ENCODE measurements around the gene C9orf78.

C9orf78 gene

GRCh38 chr9:129835128-129835859, at the start of gene C9orf78, which contains the start of gene USP20:
TSS of gene C9orf78 (minus strand) at chr9:129835275. CDS start at chr9:129835221, 54 bp downstream.
TSS of gene USP20 (plus strand) at chr9:129835458. CDS start at chr9:129852556, 17,098 bp downstream.
- in situ Hi-C loops (cut with MboI; ENCODE audit: low sequenced_read_pairs) = no loop called here

DNA sequence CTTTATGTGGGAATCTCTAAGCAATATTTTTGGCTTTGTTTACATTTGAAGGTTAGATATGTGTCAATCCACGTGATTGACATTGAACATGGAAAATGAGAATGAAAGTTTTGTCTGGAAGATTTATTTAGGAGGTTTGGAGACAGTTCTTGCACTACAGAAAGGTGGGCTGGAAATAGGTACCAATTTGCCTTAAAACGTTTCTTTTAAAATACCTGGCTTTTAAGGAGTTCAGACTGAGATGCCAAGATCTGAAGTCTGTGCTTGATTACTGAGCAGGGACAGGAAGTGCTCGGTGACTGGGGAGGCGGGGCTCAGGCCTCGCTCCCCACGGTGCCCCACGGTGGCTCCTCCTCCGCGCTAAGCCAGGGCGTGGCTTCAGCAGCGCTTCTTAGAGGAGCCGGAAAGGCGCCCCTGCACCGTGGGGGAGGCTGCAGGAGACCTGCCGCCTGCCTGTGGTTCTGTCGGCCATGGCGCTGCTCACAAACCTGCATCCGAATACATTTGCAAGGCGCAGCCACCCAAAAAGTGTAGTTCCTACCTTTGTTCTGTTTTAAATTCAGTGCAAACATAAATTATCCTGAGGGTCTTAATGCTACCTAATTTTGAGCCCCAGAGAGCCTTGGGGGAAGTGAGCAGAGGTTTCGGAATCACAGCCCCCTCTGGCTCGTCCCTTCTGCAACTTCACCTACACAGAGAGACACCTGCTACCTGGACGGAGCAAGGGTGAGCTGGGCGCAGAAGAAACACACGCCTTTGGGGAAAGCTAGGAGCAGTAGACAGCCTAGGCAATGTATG, 49.3 kb upstream of the C9orf78 start:
- in situ Hi-C loops (cut with MboI; ENCODE audit: low sequenced_read_pairs) = no loop called here

DNA sequence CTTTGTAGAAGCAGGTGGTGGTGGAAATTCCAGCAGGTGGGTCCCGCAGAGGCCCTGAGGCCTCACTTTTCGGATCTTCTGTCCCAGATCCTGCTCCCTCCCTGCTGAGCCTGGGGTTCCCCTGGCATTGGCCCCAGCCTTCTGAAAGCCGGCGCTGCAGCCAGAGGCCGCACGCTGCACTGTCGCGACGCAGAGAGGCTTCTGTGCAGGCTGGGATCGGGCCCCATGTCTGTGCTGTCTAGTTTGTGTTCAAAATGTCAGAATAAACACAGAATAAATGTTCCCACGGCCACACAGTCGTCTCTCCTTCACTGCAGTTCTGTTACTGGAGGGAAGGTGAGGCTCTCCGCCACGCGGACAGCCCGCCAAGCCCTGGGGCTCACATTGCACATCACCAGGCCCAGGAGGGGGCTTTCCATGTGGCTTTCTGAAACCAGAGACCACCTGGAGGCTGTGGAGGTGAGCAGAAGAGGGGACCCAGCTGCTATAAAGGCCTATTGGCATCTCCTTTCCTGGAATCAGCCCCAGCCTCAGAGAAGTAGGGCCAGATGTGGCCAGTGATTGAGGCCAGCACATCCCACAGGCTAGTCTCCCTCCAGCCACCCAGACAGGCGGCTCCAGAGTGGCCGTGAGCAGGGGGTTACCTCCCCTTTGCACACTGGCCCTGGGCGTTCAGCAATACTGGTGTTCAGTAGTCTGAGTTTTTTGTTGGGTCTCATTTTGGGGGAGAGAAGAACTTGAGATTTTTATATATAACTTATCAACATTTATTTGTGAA, 46.7 kb upstream of the C9orf78 start:
- in situ Hi-C loops (cut with MboI; ENCODE audit: low sequenced_read_pairs) = no loop called here

DNA sequence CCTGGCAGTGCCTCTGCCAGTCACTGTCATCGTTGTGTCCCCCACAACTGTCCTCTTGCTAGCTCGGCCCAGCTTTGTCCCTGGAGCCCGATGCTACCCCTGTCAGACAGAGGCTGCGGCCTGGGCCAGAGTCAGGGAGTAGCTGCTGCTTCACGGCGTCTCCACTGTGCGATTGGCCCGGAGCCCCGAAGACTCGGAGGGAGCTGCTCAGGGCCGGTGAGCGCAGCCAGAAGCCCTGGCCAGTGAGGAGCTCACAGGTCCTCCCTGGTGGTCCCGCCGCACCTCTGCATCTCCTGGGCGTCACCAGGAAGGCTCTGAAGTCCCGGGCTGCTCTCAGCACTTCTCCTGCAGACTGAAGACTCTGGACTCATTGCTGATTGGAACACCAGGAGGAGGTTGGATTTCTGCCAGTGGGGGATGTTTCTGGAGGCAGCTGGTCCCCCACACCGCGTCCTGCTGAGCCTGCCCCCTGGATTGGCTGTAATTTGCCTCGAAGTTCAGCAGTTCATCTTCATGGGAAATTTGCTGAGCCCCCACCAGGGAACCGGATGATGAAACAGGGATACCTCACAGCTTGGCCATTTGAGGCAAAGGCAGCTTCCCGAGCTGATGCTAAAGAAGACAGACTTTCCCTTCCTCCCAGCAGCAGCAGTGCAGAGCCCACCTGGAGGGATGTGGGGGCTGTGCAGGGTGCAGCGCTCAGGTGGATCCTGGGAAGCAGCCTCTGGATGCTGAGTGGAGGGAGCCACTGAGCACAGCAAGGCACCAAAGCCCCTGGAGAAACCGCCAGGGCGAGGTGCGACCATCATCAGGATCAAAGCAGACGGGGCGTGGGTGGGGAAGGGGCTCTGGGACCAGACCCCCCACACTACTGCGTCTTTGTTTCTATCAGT, 45.8 kb upstream of the C9orf78 start:
- in situ Hi-C loops (cut with MboI; ENCODE audit: low sequenced_read_pairs) = no loop called here

GRCh38 chr9:129879991-129880653, 45.0 kb upstream of the C9orf78 start:
- in situ Hi-C loops (cut with MboI; ENCODE audit: low sequenced_read_pairs) = no loop called here

- in situ Hi-C loops (cut with MboI; ENCODE audit: low sequenced_read_pairs) = no loop called here
Measured at GRCh38 chr9:129879103-129879699, 44.1 kb upstream of the C9orf78 start.

GRCh38 chr9:129878291-129878690, 43.2 kb upstream of the C9orf78 start:
- in situ Hi-C loops (cut with MboI; ENCODE audit: low sequenced_read_pairs) = no loop called here

DNA sequence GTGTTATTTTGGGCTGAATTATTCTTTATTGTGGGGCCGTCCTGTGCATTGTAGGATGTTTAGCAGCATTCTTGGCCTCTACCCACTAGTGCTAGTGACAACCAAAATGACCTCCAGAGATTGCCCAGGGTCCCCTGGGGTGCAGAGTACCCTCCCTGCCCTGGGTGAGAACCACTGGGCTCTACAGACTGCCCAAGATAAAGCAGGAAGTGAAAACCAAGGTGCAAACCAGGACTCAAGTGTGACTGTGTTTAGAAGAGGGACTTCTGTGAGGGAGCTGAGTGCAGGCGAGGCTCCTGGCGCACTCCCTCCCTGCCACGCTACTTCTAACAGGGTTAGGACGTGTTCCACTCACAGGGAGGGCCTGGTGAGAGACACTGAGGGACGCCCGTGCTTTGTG, 41.7 kb upstream of the C9orf78 start:
- in situ Hi-C loops (cut with MboI; ENCODE audit: low sequenced_read_pairs) = no loop called here

- in situ Hi-C loops (cut with MboI; ENCODE audit: low sequenced_read_pairs) = no loop called here
Measured at GRCh38 chr9:129875687-129876395, 40.8 kb upstream of the C9orf78 start.

- in situ Hi-C loops (cut with MboI; ENCODE audit: low sequenced_read_pairs) = no loop called here
Measured at GRCh38 chr9:129875181-129875611, 40.1 kb upstream of the C9orf78 start.

- in situ Hi-C loops (cut with MboI; ENCODE audit: low sequenced_read_pairs) = loop anchor here (25.0 kb wide), 1 partner anchor 363 kb away; no protein-coding TSS in a partner anchor
Measured at GRCh38 chr9:129874261-129875101, 39.4 kb upstream of the C9orf78 start.

- in situ Hi-C loops (cut with MboI; ENCODE audit: low sequenced_read_pairs) = loop anchor here (25.0 kb wide), 1 partner anchor 364 kb away; no protein-coding TSS in a partner anchor
Measured at GRCh38 chr9:129873563-129874190, 38.6 kb upstream of the C9orf78 start.

GRCh38 chr9:129871046-129871445, 36.0 kb upstream of the C9orf78 start:
- in situ Hi-C loops (cut with MboI; ENCODE audit: low sequenced_read_pairs) = loop anchor here (25.0 kb wide), 1 partner anchor 366 kb away; no protein-coding TSS in a partner anchor

- in situ Hi-C loops (cut with MboI; ENCODE audit: low sequenced_read_pairs) = loop anchor here (25.0 kb wide), 1 partner anchor 367 kb away; no protein-coding TSS in a partner anchor
Measured at GRCh38 chr9:129869585-129870501, 34.8 kb upstream of the C9orf78 start.

GRCh38 chr9:129868872-129869486, 33.9 kb upstream of the C9orf78 start:
- in situ Hi-C loops (cut with MboI; ENCODE audit: low sequenced_read_pairs) = loop anchor here (25.0 kb wide), 1 partner anchor 368 kb away; no protein-coding TSS in a partner anchor
